Stimulated activated CD8-positive, alpha-beta memory T cell treated with anti-CD3 and anti-CD28 coated beads, Interleukin-4, amount 100 ng/mL, for 48 hours (primary cell): Measurements from ENCODE around the gene RGCC.
A peak's percentile ranks its signal among the peaks of the same experiment; 100 is the strongest.
"Not testable (repeated sequence)": the region's sequence is repeated elsewhere in the genome, so short reads cannot be mapped to it uniquely, and the experiment has no call there.

Experiments used
- DNase-seq: peaks from one replicate; pipeline ENCODE4 v3.0.0-alpha.2; 2020

RGCC gene, protein sequence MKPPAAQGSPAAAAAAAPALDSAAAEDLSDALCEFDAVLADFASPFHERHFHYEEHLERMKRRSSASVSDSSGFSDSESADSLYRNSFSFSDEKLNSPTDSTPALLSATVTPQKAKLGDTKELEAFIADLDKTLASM

DNA sequence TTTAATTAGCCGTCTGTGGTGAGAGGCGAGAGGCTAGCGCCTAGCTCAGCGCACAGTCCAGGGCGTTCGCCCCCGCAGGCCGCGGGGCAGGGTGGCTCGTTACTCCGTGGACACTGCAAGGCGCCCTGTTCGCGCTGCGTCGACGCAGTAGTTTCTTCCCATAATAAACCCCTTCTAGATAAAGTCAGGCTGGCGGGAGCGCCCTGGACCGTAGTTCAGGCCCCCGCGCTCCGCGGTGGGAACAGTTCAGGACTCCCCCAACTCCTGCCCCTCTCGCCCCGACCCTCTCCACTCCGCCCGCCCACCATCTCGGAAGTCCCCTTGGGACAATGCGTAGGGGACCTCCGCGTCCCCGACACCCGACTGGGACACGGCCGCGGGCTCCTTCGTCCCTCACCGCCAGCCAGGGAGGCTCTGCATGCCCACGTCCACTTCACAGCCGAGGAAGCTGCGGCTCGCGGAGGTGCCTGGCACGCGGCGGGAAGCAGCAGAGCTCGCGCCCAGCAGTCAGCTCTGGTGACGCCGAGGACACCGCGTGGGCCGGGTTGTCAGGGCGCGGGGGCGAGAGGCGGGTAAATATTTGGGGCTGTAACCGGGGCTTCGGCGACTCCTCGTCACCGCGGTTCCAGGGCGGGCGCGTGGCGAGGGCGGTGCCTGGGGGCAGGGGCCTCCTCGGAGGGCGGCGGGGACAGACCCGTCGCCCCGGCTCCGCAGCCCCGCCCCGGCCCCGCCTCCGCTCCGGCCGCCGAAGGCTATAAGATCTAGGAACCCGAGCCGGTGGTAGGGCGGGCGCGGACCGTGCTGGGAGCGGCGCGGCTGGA lies at the start of gene RGCC:
Gene RGCC (plus strand): TSS at position 783 of the 821 bp plus-strand sequence. CDS start 158 bp downstream, outside the sequence.
- peak; percentile 96 for DNase-seq

DNA sequence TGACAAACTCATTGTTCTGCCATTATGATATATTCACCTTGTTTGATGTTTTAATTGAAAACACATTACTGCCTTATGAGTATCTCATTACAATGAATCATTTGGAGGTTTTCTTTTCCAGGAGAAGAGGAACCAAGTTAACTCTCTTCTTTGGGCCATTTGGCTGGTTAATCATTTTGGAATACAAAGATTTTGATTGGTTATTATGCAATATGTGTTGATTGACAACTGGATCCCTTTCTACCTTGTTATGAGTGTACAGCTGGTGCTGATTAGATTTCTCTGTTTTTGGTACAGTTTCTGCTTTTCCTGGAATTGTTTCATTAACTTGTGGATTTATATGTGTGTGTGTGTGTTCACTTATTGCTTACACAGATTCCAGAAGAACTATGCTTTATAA lies 49.2 kb upstream of the RGCC start:
- no peak for DNase-seq

DNA sequence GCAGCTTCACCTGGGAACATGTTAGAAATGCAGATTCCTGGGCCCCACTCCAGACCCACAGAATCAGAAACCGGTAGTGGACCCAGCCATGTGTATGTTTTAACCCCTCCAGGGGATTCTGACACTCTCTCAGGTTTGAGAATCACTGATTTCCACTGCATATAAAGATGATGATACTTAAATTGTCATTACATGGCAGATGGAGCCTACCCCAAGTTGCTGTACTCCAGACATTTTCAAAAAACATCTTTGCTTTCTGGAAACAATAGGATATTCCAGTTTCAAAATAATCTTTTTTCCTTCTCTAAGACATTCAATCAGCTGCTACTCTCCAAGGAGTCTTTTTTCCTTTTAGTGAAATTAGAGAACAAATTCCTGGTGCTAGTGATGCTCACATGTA lies 48.6 kb upstream of the RGCC start:
- no peak for DNase-seq

DNA sequence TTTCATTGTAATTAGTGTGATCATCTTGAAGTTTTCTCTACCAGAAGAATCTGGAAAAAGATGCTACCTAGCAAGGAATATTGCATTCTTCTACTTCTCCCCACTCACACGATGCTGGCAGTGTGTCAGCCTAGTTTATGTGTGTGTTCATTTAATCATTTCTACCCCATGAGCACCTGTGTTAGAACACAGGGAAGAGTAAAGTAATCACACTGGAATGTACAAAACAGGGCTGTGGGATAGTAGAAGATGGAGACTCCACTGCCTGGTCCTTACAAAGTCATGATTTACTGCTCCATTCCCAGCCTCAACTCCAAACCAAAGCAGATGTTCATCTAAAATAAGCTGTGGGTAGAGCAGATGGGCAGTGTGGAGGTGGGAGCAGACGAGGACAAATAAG lies 47.7 kb upstream of the RGCC start:
- no peak for DNase-seq

DNA sequence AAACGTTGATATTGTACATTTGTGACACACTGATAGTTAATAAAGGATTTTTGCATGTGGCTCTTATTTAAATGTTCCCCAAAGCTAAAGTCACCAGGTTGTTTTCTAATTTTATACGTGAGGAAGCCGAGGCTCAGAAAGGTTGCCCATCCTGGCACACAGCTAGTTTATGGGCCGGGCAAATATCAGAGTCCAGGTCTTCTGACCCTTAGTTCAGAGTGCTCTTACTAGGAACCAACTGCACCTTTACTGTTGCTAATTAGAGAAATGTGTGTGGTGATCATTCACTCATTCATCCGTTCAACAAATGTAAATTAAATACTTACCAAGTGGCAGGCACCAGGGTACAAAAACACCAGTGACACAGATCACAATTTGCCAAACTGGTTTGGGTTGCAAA lies 46.3 kb upstream of the RGCC start:
- DNase-seq, result no peak

DNA sequence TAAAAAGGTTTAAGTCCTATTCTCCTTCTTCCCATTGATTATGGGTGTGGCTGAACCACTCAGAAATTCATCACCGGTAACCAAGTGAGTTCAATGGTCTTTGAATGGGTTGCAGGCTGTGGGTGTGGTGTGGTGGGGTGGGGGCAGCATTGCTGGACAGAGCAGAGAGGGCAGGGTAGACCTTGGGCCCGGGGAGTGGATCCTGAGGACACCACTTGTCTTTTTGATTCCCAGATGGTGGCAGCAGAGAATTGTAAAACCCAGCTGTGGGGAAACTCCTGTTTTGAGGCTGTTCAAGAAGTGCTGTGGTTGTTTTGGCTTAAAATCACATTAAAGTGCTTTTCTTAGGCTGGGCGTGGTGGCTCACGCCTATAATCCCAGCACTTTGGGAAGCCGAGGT lies 45.8 kb upstream of the RGCC start:
- DNase-seq, result no peak

DNA sequence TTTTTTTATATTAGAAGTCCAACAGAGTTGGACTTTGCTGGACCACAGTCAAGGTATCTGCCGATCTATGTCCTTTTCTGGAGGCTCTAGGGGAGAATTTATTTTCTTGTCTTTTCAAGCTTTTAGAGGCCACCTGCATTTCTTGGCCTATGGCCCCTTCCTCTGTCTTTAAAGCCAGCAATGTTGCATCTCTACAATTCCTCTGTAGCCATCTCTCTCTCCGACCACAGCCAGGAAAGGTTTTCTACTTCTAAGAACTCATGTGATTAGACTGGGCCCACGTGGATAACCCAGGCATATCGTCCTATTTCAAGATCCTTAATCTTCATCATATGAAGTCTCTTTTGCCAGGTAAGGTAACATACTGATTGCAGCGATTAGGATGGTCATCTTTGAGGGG lies 43.5 kb upstream of the RGCC start:
- DNase-seq, result no peak

DNA sequence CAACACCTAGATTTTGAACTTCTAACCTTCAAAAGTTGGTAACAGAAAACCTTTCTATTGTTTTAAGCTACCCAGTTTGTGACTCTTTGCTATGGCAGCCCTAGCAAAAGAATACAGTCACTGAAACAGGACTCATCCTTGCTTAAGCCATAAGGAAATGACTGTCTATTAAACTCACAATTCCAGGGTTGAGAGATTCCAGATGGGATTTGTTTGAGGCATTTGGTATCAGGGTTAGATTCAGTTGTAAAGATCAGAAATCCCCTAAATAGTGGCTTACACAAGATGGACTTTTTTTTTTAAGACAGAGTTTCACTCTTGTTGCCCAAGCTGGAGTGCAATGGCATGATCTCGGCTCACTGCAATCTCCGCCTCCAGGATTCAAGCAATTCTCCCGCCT lies 41.1 kb upstream of the RGCC start:
- no peak for DNase-seq

DNA sequence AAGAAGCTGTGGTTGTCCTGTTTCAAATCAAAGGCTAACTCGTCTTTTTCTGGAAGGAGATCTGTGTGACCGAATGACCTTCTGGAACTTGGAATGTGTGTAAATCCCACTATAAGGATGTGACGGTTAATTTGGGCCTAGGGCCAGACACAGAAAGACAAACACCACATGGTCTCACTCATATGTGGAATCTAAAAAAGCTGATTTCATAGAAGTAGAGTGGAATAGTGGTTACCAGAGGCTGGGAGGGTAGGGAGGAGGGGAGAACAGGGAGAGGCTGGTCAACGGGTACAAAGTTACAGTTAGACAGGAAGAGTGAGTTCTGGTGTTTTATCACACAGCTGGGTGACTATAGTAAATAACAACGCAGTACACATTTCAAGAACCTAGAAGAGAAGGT lies 39.3 kb upstream of the RGCC start:
- DNase-seq, result no peak

DNA sequence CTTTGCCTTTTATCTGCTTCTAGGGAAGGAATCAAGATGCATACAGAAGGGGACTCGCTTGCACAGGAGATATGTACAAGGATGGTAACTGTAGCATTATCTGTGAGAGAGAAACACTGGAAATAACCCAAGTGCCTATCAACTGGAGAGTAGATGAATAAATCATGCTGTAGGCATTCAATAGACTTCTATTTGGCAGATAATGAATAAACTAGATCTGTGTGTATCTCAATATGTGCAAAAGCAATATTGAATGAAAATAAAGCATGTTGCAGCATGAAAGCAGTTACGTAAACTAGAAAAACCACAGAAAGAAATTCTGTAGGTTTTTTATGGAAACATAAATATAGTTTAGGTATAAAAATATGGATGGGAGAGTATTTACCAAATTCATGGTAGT lies 38.6 kb upstream of the RGCC start:
- no peak for DNase-seq

DNA sequence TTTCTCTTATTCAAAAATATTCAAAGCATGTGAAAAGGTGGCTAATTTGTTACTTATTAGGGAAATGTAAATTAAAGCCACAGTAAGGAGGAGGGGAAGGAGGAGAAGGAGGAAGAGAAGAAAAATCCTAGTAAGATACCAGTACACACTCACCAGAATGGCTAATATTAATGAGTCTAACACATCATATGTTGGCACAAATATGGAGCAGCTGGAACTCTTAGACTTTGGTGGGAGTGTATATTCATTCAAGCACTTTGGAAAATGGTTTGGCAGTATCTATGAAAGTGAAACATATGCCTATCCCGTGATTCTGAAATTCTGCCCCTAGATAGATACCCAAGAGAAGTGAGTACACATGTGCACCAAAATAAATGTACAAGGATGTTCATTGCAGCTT lies 38.1 kb upstream of the RGCC start:
- no peak for DNase-seq

DNA sequence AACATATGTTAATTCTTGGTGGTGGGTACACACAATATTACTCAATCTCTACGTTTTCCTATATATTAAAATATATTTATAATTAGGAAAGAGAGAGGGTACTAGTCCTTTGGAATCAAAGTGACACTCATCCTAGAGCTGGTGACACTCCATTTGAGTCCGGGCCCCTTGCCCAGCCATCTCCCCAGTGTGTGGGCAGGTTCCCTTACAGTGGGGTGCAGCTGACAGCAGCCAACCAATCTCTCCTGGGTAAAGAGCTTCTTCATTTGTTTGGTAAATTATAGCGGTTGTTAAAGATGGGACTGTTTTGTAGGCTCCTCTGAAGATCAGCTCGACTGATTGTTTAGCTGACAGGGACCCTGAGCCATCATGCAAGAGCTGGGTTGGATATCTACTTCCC lies 37.2 kb upstream of the RGCC start:
- DNase-seq, result no peak

DNA sequence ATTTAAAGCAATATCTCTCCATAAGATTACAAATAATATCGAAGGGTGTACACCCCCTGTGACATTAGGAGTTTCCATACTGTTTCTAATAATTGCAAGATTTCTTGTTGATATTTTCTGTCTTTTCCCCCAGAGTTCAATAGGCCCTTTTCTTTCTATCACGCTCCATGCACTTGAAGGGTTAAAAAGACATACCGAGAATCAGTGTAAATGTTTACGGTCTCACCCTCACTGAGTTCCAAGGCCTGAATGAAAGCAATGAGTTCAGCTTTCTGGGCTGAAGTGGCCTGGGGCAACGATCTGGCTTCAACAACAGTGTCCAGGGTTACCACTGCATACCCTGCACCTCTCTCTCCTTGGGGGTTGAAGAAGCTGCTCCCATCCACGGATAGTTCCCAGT lies 36.0 kb upstream of the RGCC start:
- DNase-seq, result not testable (repeated sequence)

DNA sequence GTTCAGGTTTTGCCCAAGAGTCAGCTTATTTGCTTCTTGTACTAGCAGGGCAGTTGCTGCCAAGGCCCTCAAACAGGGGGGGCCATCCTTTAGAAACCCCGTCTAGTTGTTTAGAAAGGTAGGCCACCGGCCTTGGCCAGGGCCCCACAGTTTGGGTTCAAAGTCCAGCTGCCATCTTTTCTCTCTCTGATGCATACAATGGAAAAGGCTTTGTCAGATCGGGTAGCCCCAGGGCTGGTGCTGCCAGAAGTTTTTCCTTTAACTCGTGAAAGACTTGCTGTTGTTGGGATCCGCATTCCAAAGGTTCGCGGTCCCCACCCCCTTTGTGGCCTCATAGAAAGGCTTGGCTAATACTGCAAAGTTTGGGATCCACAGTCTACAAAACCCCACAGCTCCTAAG lies 35.4 kb upstream of the RGCC start:
- DNase-seq, result not testable (repeated sequence)

DNA sequence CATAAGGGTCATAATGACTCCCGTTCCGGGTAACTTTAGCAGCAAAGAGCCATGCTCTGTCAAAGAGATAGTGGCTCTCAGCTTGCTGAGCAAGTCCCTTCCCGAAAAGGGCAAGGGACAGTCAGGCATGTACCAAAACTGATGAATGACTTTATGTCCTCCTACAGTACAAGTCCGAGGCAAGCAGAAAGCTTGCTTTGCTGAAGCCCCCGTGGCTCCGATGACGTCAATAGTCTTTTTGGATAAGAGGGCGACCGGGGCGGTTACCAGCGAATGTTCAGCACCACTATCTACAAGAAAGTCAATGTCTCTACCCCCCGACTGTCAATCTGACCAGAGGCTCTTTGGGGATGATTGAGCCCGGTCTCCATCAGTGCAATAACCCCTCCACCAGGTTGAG lies 34.1 kb upstream of the RGCC start:
- DNase-seq, result not testable (repeated sequence)

DNA sequence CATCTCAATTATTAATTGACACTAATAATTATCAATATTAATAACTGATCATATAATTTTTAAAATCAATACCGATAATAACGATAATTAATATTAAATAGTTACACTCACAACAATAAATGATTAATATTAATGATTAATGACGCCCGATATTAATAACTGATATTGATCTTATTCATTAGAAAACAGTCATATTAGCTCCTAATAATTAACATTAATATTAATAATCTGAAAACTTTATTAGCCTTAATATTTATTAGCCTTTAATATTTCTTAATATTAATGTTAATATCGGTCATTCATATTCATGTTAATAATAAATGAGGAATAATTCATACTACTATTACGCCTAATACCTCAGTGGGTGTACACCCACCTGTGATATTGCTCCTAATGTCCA lies 32.7 kb upstream of the RGCC start:
- not testable (repeated sequence) for DNase-seq

DNA sequence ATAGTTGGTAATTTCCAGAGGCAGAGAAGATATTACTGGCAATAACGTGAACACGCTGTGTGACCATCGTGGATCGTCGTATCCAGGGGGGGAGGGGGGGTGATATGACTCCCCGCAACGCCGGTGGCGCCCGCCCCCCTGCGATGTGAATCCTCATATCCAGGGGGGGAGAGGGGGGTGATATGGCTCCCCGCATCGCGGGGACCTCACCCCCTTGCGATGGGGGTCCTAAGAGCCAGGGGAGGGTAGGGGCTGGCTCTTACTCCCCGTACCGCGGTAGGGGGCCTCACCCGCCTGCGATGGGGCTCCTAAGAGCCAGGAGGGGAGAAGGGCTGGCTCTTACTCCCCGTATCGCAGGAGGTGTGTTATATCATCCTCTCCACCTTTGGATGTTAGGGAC lies 31.3 kb upstream of the RGCC start:
- DNase-seq, result no peak

DNA sequence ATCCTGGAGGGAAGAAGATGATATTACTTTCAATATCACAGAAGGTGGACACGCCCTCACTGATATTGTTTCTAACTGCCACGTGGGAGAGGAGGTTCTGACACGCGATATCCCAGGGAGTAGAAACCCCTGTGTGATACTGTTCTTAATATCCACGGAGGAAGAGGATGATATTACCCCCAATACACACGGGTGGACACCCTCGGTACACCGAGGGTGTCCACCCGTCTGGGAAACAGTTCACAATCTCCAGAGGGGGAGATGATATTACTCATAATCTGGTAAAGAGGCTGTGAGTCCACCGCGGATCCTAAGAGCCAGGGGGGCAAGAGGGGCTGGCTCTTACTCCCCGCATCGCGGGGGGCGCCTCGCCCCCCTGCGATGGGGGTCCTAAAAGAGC lies 29.7 kb upstream of the RGCC start:
- no peak for DNase-seq

DNA sequence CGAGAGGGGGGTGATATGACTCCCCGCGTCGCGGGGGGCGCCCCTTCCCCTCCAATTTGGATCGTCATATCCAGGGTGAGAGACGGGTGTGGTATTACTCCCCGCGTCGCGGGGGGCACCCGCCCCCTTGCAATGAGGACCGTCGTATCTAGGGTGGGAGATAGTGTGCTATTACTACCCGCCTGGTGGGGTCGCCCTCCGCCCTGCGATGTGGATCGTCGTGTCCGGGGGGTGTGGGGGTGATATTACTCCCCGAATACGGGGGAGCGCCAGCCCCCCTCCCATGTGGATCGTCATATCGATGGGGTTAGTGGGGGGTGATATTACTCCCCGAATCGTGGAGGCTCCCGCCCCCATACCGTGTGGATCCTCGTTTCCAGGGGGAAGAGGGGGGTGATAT lies 29.2 kb upstream of the RGCC start:
- DNase-seq, result peak; percentile 54

DNA sequence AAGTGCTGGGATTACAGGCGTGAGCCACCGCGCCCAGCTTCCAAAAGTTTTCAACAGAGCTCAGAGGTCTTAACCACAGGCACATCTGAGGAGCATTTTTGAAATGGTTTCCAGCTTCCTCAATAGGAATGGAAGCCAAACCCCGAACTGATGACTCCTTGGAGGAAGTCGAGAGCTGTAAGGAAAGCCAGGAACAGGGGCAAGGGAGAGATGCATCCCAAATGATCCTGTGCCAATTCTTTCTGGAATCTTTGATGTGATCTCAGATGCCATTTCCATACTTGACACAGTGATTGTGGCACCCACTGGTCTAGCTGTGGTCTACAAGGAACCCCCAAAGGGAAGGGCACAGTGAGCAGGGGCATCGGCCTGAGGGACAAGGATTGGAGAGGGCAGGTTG lies 23.3 kb upstream of the RGCC start:
- not testable (repeated sequence) for DNase-seq

DNA sequence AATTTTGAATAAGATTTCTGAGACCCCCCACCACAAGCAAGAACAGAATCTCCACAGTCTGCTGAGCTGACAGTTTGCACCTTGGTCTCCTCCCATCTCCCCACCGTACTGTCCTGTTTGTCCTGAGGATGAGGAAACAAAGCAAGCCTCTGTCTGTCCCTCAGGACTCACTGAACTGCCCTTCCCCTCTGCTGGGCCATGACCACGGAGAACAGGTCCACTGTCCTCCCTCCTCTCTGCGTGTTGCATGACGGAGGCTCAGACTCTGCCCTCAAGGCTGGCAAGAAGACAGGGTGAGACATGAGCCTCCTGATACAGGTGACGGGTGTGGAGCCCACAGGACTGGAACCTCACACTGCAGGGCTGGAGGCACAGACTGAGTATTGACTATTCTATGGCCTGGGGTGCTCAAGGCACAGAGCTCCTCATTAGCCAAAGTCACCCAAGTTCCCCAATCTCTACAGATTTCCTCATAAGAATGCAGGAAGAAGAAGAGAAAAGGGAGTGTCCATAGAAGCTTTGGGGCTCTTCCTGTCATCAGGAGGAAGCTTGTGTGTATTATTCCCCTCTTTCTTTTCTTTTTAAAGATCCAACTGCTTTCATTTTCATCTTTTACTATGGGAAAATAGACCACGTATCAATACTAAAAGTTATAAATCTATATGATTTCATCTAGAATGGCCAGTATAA lies 22.4 kb upstream of the RGCC start:
- DNase-seq, result no peak

DNA sequence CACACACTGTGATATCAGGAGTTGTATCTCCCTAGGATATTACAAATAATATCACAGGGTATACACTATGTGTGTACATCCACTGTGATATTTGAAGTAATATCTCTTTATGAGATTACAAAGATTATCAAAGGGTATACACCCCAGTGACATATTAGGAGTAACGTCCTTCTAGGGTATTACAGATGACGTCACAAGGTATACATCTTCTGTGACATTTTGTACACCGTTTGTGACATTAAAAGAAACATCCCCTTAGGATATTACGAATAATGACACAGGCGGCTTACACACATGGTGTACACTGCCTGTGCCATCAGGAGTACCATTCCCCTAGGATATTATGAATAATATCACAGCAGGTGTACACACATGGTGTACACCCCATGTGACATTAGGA lies 13.4 kb upstream of the RGCC start:
- DNase-seq, result no peak

DNA sequence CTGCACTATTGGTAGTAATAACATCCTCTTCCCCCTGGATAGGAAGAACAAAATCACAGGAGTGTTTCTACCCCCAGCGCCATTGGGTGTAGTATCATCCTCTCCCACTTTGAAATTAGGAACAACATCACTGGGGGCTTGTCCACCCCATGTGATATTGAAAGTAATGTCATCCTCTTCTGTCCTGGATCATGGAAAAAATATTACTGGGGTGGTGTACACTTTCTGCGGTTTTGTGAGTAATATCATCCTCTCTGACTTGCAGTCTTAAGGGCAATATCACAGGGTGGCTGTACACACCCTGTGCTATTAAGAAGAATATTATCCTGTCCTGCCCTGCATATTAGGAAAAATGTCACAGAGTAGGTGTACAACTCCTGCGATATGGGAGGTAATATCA lies 4.9 kb upstream of the RGCC start:
- DNase-seq, result no peak

DNA sequence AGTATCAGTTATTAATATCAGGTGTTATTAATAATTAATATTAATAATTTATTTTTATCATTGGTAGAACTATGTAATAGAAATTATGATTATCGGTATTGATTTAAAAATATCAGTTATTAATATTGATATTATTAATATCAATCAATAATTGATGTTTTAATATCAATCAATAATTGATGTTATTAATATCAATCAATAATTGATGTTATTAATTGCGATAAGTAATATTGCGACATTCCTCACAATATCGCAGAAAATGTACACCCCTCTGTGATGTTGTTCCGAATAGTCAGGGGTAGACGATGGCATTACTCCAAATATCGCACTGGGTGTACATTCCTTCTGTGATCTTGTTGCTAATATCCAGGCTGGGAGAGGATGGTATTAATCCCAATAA lies 3.7 kb upstream of the RGCC start:
- no peak for DNase-seq
